Vagina (tissue), 2 donors: ENCODE results near the gene OSBP2.

Experiments
- CTCF ChIP-seq, 3 experiments: fragments of 450-650 bp in 2 of 3; fragments of 200-600 bp in 1 of 3; sonication (generic) in 1 of 3; IDR thresholded peaks; one replicate each; pipeline ENCODE4 v1.5.1; 2017 to 2019; ENCODE audit warnings: antibody characterized with exemption in 3 of 3, mild to moderate bottlenecking in 2 of 3, moderate library complexity in 2 of 3
- POLR2A ChIP-seq, 2 donors: fragments of 450-650 bp; IDR thresholded peaks; one replicate each; pipeline ENCODE4 v1.6.1; 2017; ENCODE audit warnings: antibody characterized with exemption in 2 of 2, mild to moderate bottlenecking in 2 of 2, moderate library complexity in 2 of 2
- POLR2AphosphoS5 ChIP-seq, 2 donors: sonication (generic); formaldehyde crosslinking; IDR thresholded peaks; one replicate each; pipeline ENCODE4 v1.9.0; 2017; ENCODE audit warnings: antibody characterized with exemption in 2 of 2, mild to moderate bottlenecking in 2 of 2, low read depth in 1 of 2; ENCODE audit not compliant: insufficient read depth in 1 of 2

GRCh38 chr22:30754521-30754920, 59.8 kb downstream of the OSBP2 start:
- no peak for TF ChIP-seq POLR2A (IDR thresholded peaks at IDR 0.05)
- no peak for TF ChIP-seq CTCF (IDR thresholded peaks at IDR 0.05)
- no peak for TF ChIP-seq POLR2AphosphoS5 (IDR thresholded peaks at IDR 0.05; ENCODE audit: insufficient read depth in 1 of 2, low read depth in 1 of 2)
